ENCODE data around the gene BARHL1.

BARHL1 gene

DNA sequence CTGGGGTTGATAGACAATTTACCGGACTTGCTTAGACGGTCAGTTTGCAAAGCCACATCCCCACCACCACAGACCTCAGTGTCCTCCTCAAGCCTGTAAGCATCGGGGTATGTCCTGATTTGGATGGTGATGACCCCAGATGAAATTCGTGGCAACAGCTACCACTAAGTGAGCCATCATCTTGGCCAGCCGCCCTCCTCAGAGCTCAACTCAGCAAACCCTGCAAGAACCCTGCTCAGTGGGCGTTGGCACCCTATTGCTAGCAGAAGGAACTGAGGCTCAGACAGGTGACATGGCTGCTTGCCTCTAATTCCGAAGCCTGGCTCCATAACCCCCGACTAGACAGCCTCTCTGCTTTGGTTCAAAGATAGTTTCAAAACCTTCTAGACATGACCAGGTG lies 41.4 kb upstream of the BARHL1 start:
- H3K4me3 ChIP-seq (ENCODE audit: low read depth, low read length, poor library complexity, severe bottlenecking), result no peak overlapping the region
- no peaks in the 10 kb centered on the region for H3K79me2 ChIP-seq (ENCODE audit: insufficient read depth, low read length)
- no peaks in the 10 kb centered on the region for H3K36me3 ChIP-seq (ENCODE audit: insufficient read depth, low read length)
- no peak overlapping the region for H2AFZ ChIP-seq (ENCODE audit: low read length)
- H4K20me1 ChIP-seq (ENCODE audit: insufficient read depth, low read length), result no peaks in the 10 kb centered on the region
- H3K4me1 ChIP-seq (ENCODE audit: insufficient read depth, low read length, severe bottlenecking), result peaks cover 8% of the 10 kb centered on the region
- no peak for TF ChIP-seq EZH2 (IDR thresholded peaks at IDR 0.05; ENCODE audit: borderline replicate concordance, low read length)
- TF ChIP-seq CTCF (IDR thresholded peaks at IDR 0.05; ENCODE audit: low read length), result no peak
- no peaks in the 10 kb centered on the region for H3F3A ChIP-seq (ENCODE audit: insufficient read depth, low read length)
- no peaks in the 10 kb centered on the region for H3K9me2 ChIP-seq (ENCODE audit: low read depth, low read length)
- H3K27me3 ChIP-seq (ENCODE audit: insufficient read depth, low read length), result peaks cover 15% of the 10 kb centered on the region; the same call in 1 of the 2 replicates
- H3K9me3 ChIP-seq (ENCODE audit: low read length), result no peaks in the 10 kb centered on the region
- H3K4me2 ChIP-seq (ENCODE audit: low read length), result no peak overlapping the region
- no peak overlapping the region for H3K27ac ChIP-seq (ENCODE audit: low read depth, low read length, poor library complexity, severe bottlenecking)
- H3K9ac ChIP-seq (ENCODE audit: low read length), result no peak overlapping the region

DNA sequence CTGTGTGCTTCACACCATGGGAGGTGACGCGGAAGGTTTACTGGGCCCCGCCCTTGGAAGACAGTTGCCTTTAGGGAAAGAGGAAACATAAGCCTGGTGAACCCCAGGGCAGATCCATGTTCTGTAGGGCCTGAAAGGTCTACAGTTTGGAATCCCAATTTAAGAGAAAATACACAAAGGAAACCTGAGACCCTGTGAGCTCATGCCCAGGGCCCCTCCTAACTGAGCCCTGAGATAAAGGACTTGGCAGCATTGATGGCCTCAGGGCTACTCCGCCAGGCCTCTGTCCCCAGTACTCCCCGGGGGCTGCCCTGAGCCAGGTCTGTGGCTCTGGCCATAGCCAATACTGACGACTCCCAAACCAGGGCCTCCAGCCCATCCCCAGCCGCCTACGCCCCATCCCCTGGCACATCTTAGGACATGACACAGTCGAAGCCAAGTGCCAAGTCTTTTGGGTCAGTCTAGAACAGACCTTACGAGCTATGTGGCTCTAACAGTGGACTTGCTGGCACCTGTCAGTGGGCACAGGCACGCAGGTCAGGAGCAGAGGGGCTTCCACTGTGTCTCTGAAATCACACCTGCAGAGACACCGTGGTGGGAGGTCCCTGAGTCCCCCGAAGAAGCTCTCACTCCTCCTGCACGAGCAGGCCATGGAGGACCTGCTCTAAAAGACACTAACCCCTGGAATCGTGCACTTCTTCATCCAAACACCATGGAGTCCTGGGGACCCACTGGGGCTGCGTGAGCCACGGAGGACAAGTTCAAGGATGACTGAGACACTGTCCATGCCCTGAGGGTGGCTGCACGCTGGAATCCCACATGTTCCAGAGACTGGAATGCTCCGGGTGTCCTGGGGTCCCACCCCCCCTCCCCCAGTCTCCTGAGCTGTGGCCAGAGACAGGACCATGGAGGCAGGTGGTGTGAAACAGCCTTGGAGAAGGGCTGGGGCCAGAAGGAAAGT lies 40.3 kb upstream of the BARHL1 start:
- no peaks in the 10 kb centered on the region for H3F3A ChIP-seq (ENCODE audit: insufficient read depth, low read length)
- no peaks in the 10 kb centered on the region for H4K20me1 ChIP-seq (ENCODE audit: insufficient read depth, low read length)
- no peaks in the 10 kb centered on the region for H3K9me3 ChIP-seq (ENCODE audit: low read length)
- H3K4me1 ChIP-seq (ENCODE audit: insufficient read depth, low read length, severe bottlenecking), result peaks cover 19% of the 10 kb centered on the region
- no peak for TF ChIP-seq CTCF (IDR thresholded peaks at IDR 0.05; ENCODE audit: low read length)
- no peak for TF ChIP-seq EZH2 (IDR thresholded peaks at IDR 0.05; ENCODE audit: borderline replicate concordance, low read length)
- no peak overlapping the region for H3K4me3 ChIP-seq (ENCODE audit: low read depth, low read length, poor library complexity, severe bottlenecking)
- no peak overlapping the region for H2AFZ ChIP-seq (ENCODE audit: low read length)
- H3K9ac ChIP-seq (ENCODE audit: low read length), result no peak overlapping the region
- no peak overlapping the region for H3K4me2 ChIP-seq (ENCODE audit: low read length)
- H3K79me2 ChIP-seq (ENCODE audit: insufficient read depth, low read length), result no peaks in the 10 kb centered on the region
- H3K27me3 ChIP-seq (ENCODE audit: insufficient read depth, low read length), result peaks cover 13% of the 10 kb centered on the region; the same call in 1 of the 2 replicates
- no peaks in the 10 kb centered on the region for H3K9me2 ChIP-seq (ENCODE audit: low read depth, low read length)
- H3K36me3 ChIP-seq (ENCODE audit: insufficient read depth, low read length), result no peaks in the 10 kb centered on the region
- H3K27ac ChIP-seq (ENCODE audit: low read depth, low read length, poor library complexity, severe bottlenecking), result no peak overlapping the region

GRCh38 chr9:132543251-132543650 lies 39.2 kb upstream of the BARHL1 start:
- no peaks in the 10 kb centered on the region for H3K36me3 ChIP-seq (ENCODE audit: insufficient read depth, low read length)
- H3F3A ChIP-seq (ENCODE audit: insufficient read depth, low read length), result no peaks in the 10 kb centered on the region
- no peaks in the 10 kb centered on the region for H3K79me2 ChIP-seq (ENCODE audit: insufficient read depth, low read length)
- peaks cover 30% of the 10 kb centered on the region for H3K4me1 ChIP-seq (ENCODE audit: insufficient read depth, low read length, severe bottlenecking)
- no peaks in the 10 kb centered on the region for H4K20me1 ChIP-seq (ENCODE audit: insufficient read depth, low read length)
- no peaks in the 10 kb centered on the region for H3K9me3 ChIP-seq (ENCODE audit: low read length)
- no peaks in the 10 kb centered on the region for H3K9me2 ChIP-seq (ENCODE audit: low read depth, low read length)
- no peak overlapping the region for H3K27ac ChIP-seq (ENCODE audit: low read depth, low read length, poor library complexity, severe bottlenecking)
- no peak overlapping the region for H3K4me2 ChIP-seq (ENCODE audit: low read length)
- peaks cover 13% of the 10 kb centered on the region; the same call in 1 of the 2 replicates for H3K27me3 ChIP-seq (ENCODE audit: insufficient read depth, low read length)
- no peak overlapping the region for H2AFZ ChIP-seq (ENCODE audit: low read length)
- no peak overlapping the region for H3K4me3 ChIP-seq (ENCODE audit: low read depth, low read length, poor library complexity, severe bottlenecking)
- H3K9ac ChIP-seq (ENCODE audit: low read length), result no peak overlapping the region
- TF ChIP-seq CTCF (IDR thresholded peaks at IDR 0.05; ENCODE audit: low read length) (no peak), EZH2 (IDR thresholded peaks at IDR 0.05; ENCODE audit: borderline replicate concordance, low read length) (no peak)
